Measurements from ENCODE around the gene BRMS1. TPM values are rescaled to one million over a fixed set of nuclear protein-coding genes. Genes with fewer than 3 reads are reported as not detected.

Gene BRMS1
- total RNA-seq, 1 donor from 2014 or later, result 33.4 TPM

DNA sequence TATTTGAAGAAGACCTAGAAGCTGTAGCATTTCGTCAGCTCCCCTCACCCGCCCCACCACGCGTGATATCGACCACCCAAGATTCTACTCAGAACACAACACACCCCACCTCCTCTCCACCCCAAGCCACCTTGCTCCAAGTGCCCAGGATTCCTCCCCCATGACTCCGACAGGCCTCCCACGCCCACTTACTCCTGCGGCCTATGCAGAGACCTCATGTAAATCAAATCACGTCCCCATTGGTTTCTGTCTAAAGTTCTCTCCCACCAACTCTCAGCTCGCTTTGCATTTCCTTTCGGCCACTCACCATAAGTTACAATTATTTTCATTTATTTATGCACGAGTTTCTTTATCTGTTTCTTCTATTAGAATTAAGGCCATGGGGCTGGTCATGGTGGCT, 42.2 kb downstream of the BRMS1 start:
- Mint-ChIP-seq H3K36me3 (ENCODE audit: unreplicated experiment) (no peaks in the 10 kb centered on the region), H3K27me3 (ENCODE audit: unreplicated experiment) (peaks cover 2% of the 10 kb centered on the region), H3K27ac (ENCODE audit: unreplicated experiment) (no peak overlapping the region), H3K9me3 (ENCODE audit: unreplicated experiment) (no peaks in the 10 kb centered on the region), H3K4me1 (ENCODE audit: unreplicated experiment) (no peaks in the 10 kb centered on the region), H3K4me3 (ENCODE audit: unreplicated experiment) (no peak overlapping the region)
- DNase-seq (ENCODE audit: extremely low spot score, unreplicated experiment), result no peak
- TF ChIP-seq, protein P1, sequence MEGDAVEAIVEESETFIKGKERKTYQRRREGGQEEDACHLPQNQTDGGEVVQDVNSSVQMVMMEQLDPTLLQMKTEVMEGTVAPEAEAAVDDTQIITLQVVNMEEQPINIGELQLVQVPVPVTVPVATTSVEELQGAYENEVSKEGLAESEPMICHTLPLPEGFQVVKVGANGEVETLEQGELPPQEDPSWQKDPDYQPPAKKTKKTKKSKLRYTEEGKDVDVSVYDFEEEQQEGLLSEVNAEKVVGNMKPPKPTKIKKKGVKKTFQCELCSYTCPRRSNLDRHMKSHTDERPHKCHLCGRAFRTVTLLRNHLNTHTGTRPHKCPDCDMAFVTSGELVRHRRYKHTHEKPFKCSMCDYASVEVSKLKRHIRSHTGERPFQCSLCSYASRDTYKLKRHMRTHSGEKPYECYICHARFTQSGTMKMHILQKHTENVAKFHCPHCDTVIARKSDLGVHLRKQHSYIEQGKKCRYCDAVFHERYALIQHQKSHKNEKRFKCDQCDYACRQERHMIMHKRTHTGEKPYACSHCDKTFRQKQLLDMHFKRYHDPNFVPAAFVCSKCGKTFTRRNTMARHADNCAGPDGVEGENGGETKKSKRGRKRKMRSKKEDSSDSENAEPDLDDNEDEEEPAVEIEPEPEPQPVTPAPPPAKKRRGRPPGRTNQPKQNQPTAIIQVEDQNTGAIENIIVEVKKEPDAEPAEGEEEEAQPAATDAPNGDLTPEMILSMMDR (IDR thresholded peaks at IDR 0.05), result no peak

DNA sequence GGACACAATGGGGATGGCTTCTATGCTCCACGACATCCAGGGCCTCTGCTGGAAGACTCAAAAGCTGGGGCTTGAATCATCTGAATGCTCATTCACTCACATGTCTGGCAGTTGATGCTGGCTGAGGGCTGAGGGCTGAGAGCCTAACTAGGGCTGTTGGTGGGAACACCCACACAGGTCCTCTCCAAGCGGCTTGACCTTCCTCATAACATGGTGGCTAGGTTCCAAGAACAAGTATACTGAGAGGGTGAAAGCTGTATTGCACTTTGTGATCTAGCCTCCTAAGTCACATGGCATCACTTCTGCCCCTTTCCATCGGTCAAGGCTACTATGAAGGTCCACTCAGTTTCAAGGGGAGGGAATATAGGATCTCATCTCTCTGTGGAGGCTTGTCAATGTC, 45.7 kb downstream of the BRMS1 start:
- H3K36me3 Mint-ChIP-seq (ENCODE audit: unreplicated experiment), result no peaks in the 10 kb centered on the region
- TF ChIP-seq, protein P1 (IDR thresholded peaks at IDR 0.05), result no peak
- H3K27ac Mint-ChIP-seq (ENCODE audit: unreplicated experiment), result no peak overlapping the region
- no peaks in the 10 kb centered on the region for H3K9me3 Mint-ChIP-seq (ENCODE audit: unreplicated experiment)
- no peak overlapping the region for H3K4me3 Mint-ChIP-seq (ENCODE audit: unreplicated experiment)
- peaks cover 4% of the 10 kb centered on the region for H3K27me3 Mint-ChIP-seq (ENCODE audit: unreplicated experiment)
- no peak for DNase-seq (ENCODE audit: extremely low spot score, unreplicated experiment)
- no peaks in the 10 kb centered on the region for H3K4me1 Mint-ChIP-seq (ENCODE audit: unreplicated experiment)

DNA sequence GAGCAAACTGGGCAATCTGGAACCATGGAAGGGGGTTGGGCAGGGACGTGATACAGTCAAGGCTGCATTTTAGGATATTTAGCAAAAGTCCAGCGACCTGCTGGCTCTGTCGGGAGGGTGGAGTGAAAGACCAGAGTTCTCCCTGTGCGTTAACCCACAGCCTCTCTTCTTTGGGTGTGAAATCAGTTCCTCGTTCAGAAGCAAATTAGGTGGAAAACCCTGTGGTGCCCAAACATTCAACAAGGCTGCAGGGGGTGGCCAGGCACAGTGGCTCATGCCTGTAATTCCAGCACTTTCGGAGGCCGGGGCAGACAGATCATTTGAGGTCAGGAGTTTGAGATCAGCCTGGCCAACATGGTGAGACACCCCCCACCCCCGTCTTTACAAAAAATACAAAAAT, 47.3 kb downstream of the BRMS1 start:
- Mint-ChIP-seq H3K9me3 (ENCODE audit: unreplicated experiment) (no peaks in the 10 kb centered on the region), H3K27ac (ENCODE audit: unreplicated experiment) (no peak overlapping the region), H3K4me1 (ENCODE audit: unreplicated experiment) (peaks cover 2% of the 10 kb centered on the region), H3K27me3 (ENCODE audit: unreplicated experiment) (peaks cover 13% of the 10 kb centered on the region), H3K36me3 (ENCODE audit: unreplicated experiment) (no peaks in the 10 kb centered on the region), H3K4me3 (ENCODE audit: unreplicated experiment) (no peak overlapping the region)
- TF ChIP-seq, protein P1 (IDR thresholded peaks at IDR 0.05), result no peak
- DNase-seq (ENCODE audit: extremely low spot score, unreplicated experiment), result no peak

DNA sequence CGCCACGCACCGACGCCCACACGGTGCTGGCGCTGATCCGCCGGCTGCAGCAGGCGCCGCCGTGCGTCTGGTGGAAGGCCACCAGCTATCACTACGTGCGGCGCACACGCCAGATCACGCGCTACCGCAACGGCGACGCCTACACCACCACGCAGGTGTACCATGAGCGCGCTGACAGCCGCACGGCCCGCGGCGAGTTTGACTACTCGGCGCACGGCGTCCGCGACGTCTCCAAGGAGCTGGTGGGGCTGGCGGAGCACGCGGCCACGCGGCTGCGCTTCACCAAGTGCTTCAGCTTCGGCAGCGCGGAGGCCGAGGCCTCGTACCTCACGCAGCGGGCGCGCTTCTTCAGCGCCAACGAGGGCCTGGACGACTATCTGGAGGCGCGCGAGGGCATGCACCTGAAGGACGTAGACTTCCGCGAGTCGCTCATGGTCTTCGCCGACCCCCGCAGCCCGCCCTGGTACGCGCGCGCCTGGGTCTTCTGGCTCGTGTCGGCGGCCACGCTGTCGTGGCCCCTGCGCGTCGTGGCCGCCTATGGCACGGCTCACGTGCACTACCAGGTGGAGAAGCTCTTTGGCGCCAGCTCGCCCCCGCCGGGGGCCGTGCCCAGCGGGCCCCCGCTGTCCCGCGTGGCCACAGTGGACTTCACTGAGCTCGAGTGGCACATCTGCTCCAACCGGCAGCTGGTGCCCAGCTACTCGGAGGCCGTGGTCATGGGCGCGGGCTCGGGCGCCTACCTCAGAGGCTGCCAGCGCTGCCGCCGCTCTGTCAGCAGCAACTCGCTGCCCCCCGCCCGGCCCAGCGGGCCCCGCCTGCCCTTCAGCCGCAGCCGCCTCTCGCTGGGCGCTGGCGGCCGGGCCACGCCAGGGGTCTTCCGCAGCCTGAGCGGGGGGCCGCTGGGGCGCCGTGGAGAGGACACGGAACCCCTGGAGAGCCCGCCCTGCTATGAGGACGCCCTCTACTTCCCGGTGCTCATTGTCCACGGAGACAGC, 50.0 kb downstream of the BRMS1 start:
- no peaks in the 10 kb centered on the region for H3K9me3 Mint-ChIP-seq (ENCODE audit: unreplicated experiment)
- H3K27me3 Mint-ChIP-seq (ENCODE audit: unreplicated experiment), result peaks cover 19% of the 10 kb centered on the region
- H3K27ac Mint-ChIP-seq (ENCODE audit: unreplicated experiment), result no peak overlapping the region
- H3K4me1 Mint-ChIP-seq (ENCODE audit: unreplicated experiment), result peaks cover 12% of the 10 kb centered on the region
- no peak overlapping the region for H3K4me3 Mint-ChIP-seq (ENCODE audit: unreplicated experiment)
- H3K36me3 Mint-ChIP-seq (ENCODE audit: unreplicated experiment), result no peaks in the 10 kb centered on the region
- TF ChIP-seq, protein P1 (IDR thresholded peaks at IDR 0.05), result no peak
- DNase-seq (ENCODE audit: extremely low spot score, unreplicated experiment), result no peak
